Endothelial cell of umbilical vein (primary cell): ENCODE measurements around the gene CIZ1.

Source experiments
- FOS ChIP-seq: IDR thresholded peaks from 2 replicates; pipeline ENCODE4 v1.6.1; 2011; ENCODE audit warnings: mild to moderate bottlenecking, low read length, moderate library complexity, borderline replicate concordance; ENCODE audit not compliant: insufficient read depth
- MAX ChIP-seq: IDR thresholded peaks from 2 replicates; pipeline ENCODE4 v1.6.1; 2011; ENCODE audit not compliant: insufficient read depth, insufficient read length
- POLR2A ChIP-seq: IDR thresholded peaks from 2 replicates; pipeline ENCODE4 v1.6.1; 2012; ENCODE audit warnings: low read depth, mild to moderate bottlenecking, control low read depth, low read length
- TF ChIP-seq, protein P1 (sequence below), 2 donors: IDR thresholded peaks; 1 replicate in 1 of 2; 2 replicates in 1 of 2; pipeline ENCODE4 v1.5.1; 2011; ENCODE audit warnings: low read length in 2 of 2, mild to moderate bottlenecking in 2 of 2, moderate library complexity in 2 of 2, control low read depth in 1 of 2, inconsistent platforms in 1 of 2, low read depth in 1 of 2; ENCODE audit not compliant: insufficient read depth in 1 of 2; ENCODE audit errors: extremely low read depth in 1 of 2

DNA sequence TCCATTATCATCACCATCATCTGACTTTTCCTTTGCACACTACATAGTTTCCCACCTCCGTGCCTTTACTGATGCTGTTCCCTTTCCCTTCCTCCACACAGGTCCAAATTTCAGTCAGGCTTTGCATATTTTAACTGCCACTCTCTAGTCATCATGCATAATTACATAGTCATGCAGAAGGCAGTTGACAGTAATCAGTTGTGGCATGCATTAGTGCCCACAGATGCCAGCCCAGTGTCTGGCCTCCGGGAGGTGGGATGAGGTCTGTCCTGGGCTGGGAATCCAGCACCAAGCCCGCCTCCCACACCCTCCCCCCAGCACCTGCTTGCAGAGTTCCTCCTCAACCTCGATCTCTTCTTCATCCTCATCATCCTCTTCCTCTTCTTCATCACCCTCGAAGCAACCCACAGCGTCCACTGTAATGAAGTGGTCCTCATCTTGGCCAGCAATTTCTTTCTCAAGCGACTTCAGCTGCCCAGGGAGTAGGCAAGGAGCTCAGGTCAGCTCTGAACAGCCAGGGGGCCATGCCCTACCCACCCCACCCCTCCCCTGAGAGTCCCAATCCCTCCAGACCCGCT, 22.6 kb downstream of the CIZ1 start:
- TF ChIP-seq, protein P1, sequence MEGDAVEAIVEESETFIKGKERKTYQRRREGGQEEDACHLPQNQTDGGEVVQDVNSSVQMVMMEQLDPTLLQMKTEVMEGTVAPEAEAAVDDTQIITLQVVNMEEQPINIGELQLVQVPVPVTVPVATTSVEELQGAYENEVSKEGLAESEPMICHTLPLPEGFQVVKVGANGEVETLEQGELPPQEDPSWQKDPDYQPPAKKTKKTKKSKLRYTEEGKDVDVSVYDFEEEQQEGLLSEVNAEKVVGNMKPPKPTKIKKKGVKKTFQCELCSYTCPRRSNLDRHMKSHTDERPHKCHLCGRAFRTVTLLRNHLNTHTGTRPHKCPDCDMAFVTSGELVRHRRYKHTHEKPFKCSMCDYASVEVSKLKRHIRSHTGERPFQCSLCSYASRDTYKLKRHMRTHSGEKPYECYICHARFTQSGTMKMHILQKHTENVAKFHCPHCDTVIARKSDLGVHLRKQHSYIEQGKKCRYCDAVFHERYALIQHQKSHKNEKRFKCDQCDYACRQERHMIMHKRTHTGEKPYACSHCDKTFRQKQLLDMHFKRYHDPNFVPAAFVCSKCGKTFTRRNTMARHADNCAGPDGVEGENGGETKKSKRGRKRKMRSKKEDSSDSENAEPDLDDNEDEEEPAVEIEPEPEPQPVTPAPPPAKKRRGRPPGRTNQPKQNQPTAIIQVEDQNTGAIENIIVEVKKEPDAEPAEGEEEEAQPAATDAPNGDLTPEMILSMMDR (IDR thresholded peaks at IDR 0.05; ENCODE audit: extremely low read depth in 1 of 2, insufficient read depth in 1 of 2, low read depth in 1 of 2, low read length in 2 of 2): no peak
- TF ChIP-seq POLR2A (no peak), FOS (no peak), MAX (no peak)
